Muscle of arm (tissue), 14 donors: ENCODE data around the gene KRT32. TPM values are rescaled to one million over a fixed set of nuclear protein-coding genes. Genes with fewer than 3 reads are reported as not detected.

ENCODE experiments used
- DNase-seq: peaks from one replicate; pipeline ENCODE4 v3.0.0-alpha.2; 2013
- long read RNA-seq, 11 donors: transcript quantifications; one replicate each; lab custom pipeline, GENCODE V29; 2026
- polyA plus RNA-seq, 12 donors: library from polyadenylated mRNA; unstranded; fragments of 120-200 nt; gene quantifications; one replicate each; pipeline ENCODE4 v1.2.1, GENCODE V29; 2013; ENCODE audit not compliant: insufficient read length in 12 of 12

Gene KRT32
- under 1 TPM in 1 of 12 donors, not detected in 11; 0.55 TPM for polyA plus RNA-seq
- long read RNA-seq, donor 1, result 0 reads
- long read RNA-seq, donor 2, result 0 reads
- long read RNA-seq, donor 3, result 0 reads
- long read RNA-seq, donor 4, result 0 reads
- long read RNA-seq, donor 5, result 0 reads
- long read RNA-seq, donor 6, result 0 reads
- long read RNA-seq, donor 7, result 0 reads
- long read RNA-seq, donor 8, result 0 reads
- long read RNA-seq, donor 9, result 0 reads
- long read RNA-seq, donor 10, result 0 reads
- long read RNA-seq, donor 11, result 0 reads

DNA sequence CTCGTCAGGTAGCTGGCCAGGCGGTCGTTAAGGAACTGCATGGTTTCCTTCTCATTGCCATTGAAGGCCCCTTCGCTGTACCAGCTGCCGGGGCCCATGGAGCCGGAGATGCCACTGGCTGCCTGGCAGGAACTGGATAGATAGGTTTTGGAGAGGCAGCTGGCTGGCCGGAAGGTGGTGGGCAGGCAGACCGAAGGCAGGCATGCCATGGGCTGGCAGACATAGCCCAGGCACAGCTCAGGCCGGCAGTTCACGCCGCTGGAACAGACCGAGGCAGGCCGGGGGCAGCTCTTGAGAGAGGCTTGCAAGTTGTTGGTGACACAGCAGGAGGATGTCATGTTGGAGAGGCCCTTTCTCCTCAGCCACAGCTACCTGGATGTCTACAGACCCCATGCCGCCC is at the start of gene KRT32:
TSS of gene KRT32 (minus strand) at position 399 of the 400 bp plus-strand sequence. CDS start at position 338, 61 bp downstream.
- no peak for DNase-seq

DNA sequence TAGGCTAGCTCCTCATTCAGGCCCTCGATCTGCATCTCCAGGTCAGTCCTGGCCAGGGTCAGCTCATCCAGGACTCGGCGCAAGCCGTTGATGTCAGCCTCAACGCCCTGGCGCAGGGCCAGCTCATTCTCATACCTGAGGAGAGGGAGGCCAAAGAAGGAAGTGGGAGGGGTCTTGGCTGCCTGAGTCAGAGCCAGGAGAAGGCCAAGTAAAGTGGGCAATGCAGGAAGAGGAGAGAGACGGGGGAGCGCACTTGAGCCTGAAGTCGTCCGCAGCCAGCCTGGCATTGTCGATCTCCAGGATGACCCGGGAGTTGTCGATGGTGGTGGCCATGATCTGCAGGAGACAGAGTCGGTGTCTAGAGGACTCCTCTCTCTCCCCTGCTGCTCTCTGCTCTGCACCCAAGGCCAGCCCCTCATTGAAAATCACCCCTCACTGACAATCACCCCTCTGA is 49.7 kb upstream of the KRT32 start:
- no peak for DNase-seq

DNA sequence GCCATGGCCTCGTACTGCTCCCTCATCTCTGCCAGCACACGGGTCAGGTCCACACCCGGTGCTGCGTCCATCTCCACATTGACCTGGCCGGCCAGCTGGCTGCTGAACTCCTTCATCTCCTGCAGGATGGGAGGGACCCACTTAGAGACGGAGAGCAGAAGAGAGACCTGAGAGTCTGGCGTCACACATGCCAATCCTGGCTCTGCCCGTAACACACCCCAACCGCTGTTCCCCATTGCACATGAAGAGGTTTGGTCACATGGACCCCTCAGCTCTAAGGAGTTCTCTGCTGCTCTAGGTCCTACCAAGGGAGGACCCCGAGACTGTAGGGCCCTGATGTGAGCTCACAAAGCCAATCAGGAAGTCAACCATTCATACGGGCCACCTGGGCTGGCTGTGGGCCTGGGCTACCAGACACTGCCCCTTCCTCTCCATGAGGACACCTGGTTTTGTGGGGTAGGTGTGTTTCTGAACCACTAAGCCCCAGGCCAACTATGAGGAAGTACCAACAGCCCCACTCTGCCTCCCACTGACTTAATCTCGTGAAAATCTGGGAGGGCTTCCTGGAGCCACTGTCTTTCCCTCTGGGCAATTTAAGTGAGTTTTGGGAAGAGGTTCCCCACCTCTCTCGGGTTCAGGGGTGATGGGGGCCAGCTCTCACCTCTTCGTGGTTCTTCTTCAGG is 49.1 kb upstream of the KRT32 start:
- DNase-seq, result no peak

DNA sequence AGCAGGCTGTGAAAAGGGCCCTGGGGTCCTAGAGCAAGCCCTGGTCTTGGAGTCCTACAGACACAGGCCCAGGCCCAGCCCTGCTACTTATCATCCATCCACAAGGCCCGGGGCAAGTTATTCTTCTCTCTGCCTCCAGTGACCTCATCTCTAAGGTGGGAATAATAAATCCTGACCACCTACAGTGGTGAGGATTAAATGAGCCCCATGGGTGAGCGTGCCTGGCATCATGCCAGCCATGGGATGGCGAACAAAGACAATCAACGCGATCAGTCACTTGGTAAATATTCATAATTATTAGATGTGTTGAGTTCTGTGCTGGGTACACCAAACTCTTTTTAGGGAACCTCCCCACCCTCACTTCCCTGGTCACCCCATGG is 46.0 kb upstream of the KRT32 start:
- no peak for DNase-seq

DNA sequence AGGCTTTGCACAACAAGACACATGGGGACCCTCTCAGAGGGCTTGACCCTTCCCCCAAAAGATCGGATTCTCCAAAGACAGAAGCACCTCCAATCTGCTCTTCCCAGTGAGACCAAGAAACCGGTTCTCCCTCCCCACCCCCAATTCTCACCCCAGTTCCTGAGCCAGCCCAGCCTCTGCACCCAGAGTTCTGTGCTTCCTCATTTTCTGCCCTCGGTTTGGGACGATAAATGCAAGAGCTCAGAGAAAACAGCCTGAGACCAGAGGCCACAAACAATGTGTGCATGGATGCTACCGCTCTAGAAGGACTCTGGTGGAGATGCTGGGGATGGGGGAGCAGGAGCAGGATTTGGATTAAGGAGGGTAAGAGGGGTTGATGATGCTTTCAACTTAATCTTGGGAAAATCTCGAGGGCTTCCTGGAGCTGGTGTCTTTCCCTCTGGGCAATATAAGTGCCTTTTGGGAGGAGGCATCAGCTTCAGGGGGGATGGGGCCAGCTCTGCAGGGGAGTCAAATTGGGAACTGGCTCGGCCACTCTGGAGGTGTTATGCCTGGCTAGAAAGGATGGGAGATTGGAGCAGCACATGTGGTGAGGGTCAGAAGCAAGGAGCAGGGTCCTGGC is 45.5 kb upstream of the KRT32 start:
- DNase-seq, result no peak

DNA sequence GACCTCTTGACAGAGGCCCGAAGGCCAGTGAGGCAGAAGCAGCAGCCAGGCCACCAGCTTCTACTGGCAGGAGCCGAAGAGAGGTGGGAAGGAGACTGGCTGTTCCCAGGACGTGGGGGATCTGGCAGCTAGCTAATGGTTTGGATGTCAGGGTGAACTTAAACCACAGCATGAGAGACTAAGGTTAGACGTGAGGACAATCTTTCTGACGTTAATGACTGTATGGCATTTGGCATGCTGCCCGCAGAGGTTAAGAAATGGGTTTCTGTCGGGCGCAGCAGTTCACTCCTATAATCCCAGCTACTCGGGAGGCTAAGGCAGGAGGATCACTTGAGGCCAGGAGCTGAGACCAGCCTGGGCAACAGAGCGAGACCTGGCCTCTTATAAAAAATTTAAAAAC is 44.5 kb upstream of the KRT32 start:
- DNase-seq, result no peak

DNA sequence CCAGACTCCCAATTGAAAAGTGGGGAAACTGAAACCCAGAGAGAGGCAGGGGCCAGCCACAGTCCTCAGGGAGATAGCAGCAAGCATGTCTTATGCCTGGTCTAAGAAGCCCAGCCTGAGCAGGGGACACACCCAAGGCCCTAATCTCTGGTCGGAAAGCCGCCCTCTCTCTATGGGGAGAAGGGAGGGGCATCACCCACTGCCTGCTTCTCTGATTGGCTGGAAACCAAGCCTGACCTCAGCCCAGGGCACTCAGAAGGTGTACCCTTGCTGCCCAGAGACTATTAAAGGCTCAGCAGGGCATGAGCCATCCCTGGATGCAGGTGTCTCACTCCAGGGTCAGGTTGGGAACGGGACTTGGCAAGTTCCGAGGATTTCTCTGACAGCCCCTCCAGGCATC is 43.9 kb upstream of the KRT32 start:
- DNase-seq, result no peak

DNA sequence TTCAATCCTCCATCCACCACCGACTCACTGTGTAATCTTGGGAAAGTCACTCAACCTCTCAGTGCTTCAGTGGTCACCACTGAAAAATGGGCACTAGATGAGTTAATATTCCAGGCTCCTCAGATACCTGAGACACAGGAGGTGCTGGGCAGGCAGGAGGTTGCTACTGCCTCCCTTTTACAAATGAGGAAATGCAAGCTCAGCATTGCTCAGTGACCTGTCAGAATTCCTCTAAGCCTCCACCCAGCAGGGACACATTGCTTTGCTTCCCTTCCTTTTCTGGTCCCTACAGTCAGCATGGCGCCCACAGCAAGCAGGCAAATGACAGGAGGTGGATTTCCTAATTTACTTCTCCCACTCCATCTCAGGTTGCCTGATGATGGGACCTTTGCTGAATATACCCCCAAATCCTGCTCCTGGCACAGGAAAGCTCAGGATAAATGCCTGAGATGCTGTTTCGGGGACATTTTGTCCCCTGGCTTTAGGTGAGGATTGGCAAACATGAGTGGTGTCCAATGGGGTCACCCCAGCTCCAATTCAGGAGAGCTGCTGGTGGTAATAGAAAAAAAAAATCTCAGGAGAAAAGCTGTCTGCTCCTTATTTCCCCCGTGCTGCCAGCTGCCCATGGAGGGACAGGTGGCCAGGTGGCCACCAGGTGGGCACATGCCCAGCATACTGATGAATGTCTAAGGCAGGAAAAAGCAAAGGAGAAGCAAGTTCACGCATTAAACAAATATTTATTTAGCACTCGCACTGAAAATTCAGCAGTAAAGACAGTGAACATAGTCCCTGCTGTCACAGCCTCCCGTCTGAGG is 43.3 kb upstream of the KRT32 start:
- DNase-seq, result no peak

DNA sequence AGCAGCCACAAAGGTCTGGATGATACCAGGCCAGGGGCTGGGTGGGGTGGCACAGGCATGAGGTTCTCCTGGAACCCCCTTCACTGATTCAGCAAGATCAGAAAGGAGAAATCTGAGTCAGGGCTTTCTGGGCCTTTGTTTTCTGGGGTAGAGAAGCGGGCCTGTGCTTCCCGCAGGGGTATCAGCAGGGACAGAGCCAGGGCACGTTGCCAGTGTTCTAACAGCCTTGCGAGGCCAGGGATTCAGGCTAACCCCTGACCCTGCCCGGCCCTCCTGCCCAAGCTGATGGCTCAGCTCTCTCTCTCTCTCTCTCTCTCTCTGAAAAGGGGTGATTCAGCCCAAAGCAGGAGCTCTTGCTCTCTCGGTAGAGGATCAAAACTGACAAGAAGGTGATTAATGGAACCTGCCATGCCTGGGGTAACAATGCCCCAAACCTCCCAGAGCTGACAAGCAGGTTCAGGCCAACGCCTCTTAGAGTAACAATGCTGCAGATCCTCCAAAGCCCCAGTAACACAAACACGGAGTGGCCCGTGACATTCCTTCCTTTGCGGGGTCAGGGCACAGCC is 40.2 kb upstream of the KRT32 start:
- no peak for DNase-seq

DNA sequence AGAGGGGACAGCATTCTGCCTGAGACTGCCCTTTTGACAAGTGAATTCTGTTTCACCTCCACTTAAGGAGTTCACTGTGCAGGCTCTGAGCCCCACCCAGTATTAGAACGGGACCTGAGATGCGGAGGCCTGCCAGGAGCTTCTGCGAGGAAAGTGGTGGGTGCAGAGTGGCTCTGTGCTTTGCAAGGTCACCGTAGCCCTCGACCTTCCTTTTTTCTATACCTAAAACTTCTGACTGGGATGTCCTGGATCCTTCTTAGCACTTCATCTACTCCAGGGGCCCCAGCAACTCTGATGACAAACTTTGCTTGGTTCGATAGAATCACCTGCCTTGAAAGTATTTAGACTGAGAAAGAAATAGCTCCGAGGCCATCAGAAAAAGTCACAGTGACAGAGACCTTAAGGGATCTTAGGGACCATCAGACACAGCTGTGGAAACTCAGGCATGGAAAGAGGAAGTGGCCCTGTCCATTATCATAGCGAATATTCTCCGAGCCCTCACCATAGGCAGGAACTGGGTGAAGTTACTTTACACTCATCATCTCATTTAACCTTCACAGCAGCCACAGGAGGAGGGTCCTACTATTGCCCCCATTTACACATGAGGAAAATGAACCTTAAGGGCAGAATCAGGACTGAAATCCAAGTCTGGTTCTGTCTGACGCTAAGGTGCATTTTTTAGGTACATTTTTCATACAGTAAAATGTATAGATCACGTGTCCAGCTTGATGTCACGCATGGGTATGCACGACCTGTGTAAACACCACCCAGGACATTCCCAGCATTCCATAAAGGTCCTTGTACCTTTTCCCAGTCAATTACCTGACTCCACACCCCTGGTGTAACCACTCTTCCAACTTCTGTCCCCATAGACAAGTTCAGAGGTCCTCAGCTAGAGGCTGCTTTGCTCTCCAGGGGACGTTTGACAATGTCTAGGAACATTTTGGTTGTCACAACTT is 38.9 kb upstream of the KRT32 start:
- DNase-seq, result no peak

DNA sequence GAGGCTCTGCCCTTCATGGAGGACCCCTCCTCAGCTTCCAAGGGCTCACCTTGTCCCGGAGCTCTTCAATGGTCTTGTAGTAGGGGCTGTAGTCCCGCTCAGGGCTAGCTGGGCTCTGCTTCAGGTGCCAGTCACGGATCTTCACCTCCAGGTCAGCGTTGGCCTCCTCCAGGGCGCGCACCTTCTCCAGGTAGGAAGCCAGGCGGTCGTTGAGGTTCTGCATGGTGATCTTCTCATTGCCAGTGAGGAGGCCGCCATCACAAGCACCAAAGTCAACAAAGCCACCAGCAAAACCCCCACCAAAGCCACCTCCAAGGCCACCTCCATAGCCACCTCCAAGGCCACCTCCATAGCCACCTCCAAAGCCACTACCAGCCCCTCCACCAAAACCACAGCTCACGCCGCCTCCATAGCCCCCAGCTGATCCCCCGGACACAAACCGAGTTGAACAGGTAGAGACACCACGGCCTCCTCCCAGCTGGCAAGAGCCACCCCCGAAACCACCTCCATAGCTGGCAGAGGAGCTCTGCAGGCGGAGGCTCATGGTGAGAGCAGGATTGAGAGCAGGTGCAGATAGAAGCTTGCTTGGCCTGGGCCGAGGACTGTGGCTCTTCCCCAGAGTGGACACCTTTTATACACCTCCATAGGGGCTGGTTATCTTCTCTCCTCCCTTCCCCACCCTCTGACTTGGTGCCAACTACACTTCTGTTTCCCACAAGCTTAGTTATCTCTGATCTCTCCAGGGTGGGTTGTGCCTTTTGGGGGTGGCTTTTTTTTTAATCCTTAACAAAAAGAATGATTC is 38.0 kb upstream of the KRT32 start, which contains the start of gene KRT13:
TSS of gene KRT13 (minus strand) at position 606 of the 802 bp plus-strand sequence. CDS start at position 544, 62 bp downstream.
- DNase-seq, result no peak

DNA sequence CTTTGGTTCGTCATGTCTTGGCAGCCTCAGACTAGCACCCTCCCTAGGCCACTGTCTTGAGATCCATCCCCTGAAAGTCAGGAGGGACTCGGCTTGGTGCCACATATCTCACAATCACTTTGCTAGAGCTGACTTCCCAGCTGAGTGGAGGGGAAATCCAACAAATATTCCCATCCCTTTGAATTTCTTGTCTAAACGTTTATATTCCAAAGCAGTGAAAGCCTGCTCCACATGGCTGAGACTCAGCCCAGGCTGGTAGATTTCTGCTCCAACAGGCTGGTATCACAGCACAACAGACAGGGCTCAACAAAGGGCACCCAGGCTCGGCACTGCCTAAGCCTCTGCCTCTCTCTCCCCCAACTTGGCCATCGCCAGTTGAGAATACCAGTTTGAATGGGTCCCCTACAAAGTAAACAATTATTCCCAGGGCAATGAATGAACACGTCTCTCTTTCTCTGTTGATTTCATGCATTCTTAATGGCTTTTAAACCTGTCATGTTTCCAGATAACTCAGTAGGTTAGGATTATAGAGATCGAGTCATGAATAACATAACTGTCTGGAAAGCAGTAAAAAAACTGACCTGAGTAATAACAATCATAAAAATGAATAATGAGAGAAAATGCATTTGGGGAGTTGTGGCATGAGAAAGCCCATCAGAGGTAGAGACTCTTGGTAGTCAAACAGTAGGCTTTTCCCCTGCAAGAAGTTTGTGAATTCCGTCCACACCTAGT is 37.2 kb upstream of the KRT32 start:
- no peak for DNase-seq

DNA sequence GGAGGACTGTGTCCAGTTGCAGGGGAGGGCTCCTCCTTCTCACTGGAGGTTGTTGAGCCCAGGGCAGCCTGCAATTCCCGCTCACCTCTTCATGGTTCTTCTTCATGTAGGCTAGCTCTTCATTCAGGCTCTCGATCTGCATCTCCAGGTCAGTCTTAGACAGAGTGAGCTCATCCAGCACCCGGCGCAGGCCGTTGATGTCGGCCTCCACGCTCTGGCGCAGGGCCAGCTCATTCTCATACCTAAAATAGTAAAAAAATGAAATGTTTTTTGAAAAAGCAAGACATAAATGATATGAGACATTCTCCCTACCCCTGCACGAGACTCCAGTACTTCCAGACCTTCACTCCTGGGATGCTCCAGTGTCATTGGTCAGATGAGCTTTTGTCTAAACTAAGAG is 36.0 kb upstream of the KRT32 start:
- DNase-seq, result no peak

DNA sequence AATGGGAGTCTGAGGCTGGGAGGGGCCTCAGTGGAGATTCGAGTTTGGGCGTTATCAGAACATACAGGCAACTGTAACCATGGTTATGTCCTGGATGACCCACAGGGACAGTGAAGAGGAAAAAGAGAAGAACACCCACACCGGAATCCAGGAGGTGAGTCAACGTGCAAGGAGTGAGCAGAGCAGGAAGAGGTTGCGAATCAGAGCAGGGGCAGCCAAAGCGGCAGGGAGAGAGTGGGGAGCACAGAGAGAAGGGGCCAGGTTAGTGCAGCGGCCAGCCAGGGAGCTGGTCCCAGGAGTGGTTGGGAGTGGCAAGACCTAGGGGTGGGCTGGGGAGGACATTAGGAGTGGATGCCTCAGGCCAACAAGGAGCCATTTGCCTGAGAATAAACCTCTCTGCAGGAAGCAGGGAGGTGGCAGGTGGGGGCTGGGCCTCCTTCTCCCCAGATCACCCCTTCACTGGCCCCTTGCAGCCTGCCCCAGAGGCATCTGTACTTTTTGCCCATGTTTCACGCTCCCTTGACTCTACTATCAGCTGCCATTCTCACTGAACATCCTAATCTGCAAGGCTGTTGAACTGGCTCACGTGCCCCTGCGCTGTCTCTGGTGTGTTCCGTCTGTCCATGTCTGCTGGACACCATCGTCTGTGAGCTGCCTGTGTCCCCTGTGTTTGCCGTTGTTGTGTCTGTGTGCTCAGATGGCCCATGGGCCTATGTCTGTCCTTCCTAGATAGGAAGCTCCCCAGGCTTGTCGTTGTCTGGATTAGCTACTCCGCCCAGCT is 33.1 kb upstream of the KRT32 start:
- no peak for DNase-seq

DNA sequence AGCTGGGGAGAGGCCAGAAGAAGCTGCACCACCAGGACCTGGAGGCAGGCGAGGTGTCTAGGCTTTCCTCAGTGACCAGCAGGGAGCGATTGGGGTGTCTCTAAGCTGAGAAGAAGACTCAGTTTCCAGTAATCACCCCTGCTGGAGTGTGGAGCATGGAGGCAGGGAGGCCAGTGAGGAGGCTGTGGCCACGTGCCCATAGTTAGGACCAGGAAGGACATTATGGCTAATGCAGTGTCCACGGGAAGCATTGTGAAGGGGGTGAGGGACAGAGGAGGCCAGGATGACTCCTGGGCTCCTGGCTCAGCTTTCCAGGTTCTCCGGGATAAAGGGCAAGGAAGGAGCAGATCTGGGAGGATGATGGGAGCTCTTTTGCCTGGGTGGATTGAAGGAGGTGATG is 32.5 kb upstream of the KRT32 start:
- no peak for DNase-seq

DNA sequence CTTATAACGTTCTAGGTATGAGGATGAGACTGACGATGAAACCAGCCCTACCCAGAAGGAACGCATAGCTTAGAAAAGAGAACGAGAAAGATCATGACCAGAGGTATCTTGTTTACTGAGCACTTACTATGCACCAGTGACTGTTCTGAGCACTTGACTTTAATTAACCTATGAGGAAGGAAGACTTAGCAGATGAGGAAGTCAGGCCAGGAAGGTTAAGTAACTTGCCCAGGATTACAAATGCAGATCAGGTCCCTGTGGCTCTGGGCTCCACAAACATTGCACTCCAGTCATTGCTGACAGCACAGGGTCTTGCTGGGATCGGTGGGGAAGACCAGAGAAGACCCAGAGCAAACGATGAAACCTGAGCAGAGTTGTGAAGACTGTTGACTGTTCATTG is 31.1 kb upstream of the KRT32 start:
- DNase-seq, result no peak

DNA sequence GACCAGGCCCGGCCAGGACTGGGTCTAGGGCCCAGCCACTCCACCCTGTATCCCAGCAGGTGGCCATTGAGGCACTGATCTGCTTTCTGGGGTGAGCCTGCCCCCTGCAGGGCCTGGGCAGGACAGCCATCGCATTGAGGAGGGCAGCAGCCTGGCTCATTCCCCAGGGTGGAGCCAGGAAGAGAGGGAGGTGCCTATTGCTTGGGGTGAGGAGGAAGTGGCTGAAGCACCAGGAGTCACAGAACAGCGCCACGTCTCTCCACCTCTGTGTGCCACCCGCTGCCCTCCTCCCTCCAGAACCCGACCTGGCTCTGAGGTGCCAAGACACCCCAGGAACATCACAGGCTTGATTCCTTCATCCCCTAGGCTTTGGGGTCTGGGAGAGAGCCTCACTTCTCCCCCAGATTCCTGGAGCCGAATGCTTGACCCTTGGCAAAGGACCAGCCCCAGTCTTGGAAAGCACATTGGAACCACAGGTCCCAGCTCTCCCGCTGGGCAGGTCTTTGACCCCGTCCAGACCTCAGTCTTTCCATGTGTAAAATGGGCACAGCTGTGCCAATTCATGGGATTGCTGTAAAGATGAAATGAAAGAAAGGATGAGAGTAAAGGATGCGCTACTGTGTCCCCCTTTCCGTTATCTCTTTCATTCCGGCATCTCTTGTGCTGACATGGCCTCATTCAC is 29.8 kb upstream of the KRT32 start:
- DNase-seq, result peak; percentile 16

DNA sequence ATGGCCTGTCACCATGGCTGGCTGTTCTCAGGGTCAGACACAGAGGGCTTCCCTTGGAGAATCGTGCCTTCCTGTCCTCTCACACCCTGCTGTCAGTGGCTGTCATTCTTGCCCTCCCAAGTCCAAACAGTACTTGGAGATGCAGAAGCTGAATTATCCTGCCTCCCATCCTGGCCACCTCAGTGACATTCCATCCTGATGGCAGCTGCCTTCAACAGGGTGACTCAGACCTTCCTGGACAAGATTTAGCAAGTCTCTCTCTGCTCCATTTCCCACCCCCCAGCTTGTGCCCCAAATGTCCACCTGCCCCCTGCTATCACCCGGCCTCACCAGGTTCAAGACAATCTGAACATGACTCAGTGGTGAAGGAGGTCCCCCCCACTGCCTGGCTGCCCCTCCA is 27.3 kb upstream of the KRT32 start:
- DNase-seq, result no peak
